TTC549 (cell line): ENCODE data around the gene FBN1.

Experiments
- FAIRE-seq: peaks from 2 replicates; lab custom pipeline; 2012; peaks lifted over from hg19 to GRCh38; lab: Jason Lieb, UNC

The FBN1 gene

GRCh38 chr15:48550822-48551525 lies 94.5 kb downstream of the FBN1 start:
- no peak for FAIRE-seq

- FAIRE-seq: no peak
Observed at GRCh38 chr15:48548455-48548854, 97.1 kb downstream of the FBN1 start.

- no peak for FAIRE-seq
Observed at GRCh38 chr15:48547286-48547685, 98.2 kb downstream of the FBN1 start.

- no peak for FAIRE-seq
Observed at GRCh38 chr15:48546296-48546695, 99.2 kb downstream of the FBN1 start.

GRCh38 chr15:48544778-48545177 lies 100.7 kb downstream of the FBN1 start:
- no peak for FAIRE-seq

GRCh38 chr15:48541341-48542278 lies 103.9 kb downstream of the FBN1 start:
- no peak for FAIRE-seq

- no peak for FAIRE-seq
Observed at GRCh38 chr15:48540756-48541155, 104.8 kb downstream of the FBN1 start.

GRCh38 chr15:48538941-48539340 lies 106.6 kb downstream of the FBN1 start:
- FAIRE-seq: no peak

- no peak for FAIRE-seq
Observed at GRCh38 chr15:48537271-48538113, 108.0 kb downstream of the FBN1 start.

GRCh38 chr15:48536681-48537091 lies 108.8 kb downstream of the FBN1 start:
- FAIRE-seq: no peak

- no peak for FAIRE-seq
Observed at GRCh38 chr15:48533982-48534381, 111.5 kb downstream of the FBN1 start.

GRCh38 chr15:48532946-48533345 lies 112.6 kb downstream of the FBN1 start:
- no peak for FAIRE-seq

- FAIRE-seq: no peak
Observed at GRCh38 chr15:48530528-48530927, 115.0 kb downstream of the FBN1 start.

GRCh38 chr15:48528921-48529320 lies 116.6 kb downstream of the FBN1 start:
- no peak for FAIRE-seq

GRCh38 chr15:48527517-48527916 lies 118.0 kb downstream of the FBN1 start:
- no peak for FAIRE-seq

- FAIRE-seq: no peak
Observed at GRCh38 chr15:48522911-48523310, 122.6 kb downstream of the FBN1 start.

GRCh38 chr15:48522123-48522522 lies 123.4 kb downstream of the FBN1 start:
- no peak for FAIRE-seq

- FAIRE-seq: no peak
Observed at GRCh38 chr15:48520376-48521155, 124.9 kb downstream of the FBN1 start.

GRCh38 chr15:48516121-48516520 lies 129.4 kb downstream of the FBN1 start:
- no peak for FAIRE-seq

GRCh38 chr15:48515500-48515899 lies 130.0 kb downstream of the FBN1 start:
- no peak for FAIRE-seq

- no peak for FAIRE-seq
Observed at GRCh38 chr15:48514103-48514816, 131.2 kb downstream of the FBN1 start.
